Measurements from ENCODE around the gene RCCD1. TPM values are rescaled to one million over a fixed set of nuclear protein-coding genes. Genes with fewer than 3 reads are reported as not detected.

The RCCD1 gene
- total and polyA plus RNA-seq, 9 of the 15 experiments (the other 6 are each of a cell fraction or from before 2014, with no cell fraction given): 11.1 to 51.4 (median 24.7) TPM

DNA sequence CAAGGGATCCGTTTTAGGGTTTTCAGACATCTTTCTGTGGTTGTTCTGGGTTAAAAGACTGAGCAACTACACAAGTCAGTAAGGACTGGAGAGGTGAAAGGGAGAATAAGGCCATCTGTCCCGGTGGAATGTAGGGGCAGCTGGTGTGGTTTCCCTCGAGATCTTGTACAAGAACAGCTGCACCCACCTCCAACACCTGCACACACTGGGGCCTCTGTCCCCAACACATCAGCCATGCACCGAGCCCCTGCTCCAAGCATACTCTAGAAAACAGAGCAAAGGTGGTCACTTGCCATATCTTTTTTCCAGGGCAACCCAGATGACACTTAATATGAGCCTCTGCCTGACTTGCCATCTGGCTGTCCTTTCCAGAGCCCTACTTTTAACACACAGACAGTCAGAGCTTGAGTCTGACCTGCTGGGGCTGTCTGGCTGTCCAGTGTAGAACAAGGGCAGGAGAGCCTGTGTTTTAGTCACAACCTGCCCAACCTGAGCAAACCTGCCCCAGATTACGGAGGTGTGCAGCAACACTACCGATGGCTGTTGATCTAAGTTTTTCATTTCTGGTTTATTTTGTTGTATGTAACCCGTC, 39.4 kb upstream of the RCCD1 start (continued):
- no peak for TF ChIP-seq ELF1 (tag; IDR thresholded peaks at IDR 0.05)
- TF ChIP-seq MIER1 (IDR thresholded peaks at IDR 0.05; ENCODE audit: low read depth): no peak
- TF ChIP-seq CBFA2T2 (conservative IDR thresholded peaks at IDR 0.05): 0 out of 2 replicates have a peak, but pooled peaks have one; percentile 20
- no peak for TF ChIP-seq ZNF707 (CRISPR knock-in tag; conservative IDR thresholded peaks at IDR 0.05)
- no peak for TF ChIP-seq TEAD4 (IDR thresholded peaks at IDR 0.05; ENCODE audit: low read length)
- TF ChIP-seq TEAD4 (CRISPR knock-in tag; IDR thresholded peaks at IDR 0.05; ENCODE audit: borderline replicate concordance): 0 out of 2 replicates have a peak, but pooled peaks have one; percentile 34
- TF ChIP-seq PTRF (tag; IDR thresholded peaks at IDR 0.05): no peak
- TF ChIP-seq, protein P1, sequence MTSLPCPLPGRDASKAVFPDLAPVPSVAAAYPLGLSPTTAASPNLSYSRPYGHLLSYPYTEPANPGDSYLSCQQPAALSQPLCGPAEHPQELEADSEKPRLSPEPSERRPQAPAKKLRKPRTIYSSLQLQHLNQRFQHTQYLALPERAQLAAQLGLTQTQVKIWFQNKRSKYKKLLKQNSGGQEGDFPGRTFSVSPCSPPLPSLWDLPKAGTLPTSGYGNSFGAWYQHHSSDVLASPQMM (CRISPR knock-in tag; IDR thresholded peaks at IDR 0.05): no peak
- TF ChIP-seq, protein P2, sequence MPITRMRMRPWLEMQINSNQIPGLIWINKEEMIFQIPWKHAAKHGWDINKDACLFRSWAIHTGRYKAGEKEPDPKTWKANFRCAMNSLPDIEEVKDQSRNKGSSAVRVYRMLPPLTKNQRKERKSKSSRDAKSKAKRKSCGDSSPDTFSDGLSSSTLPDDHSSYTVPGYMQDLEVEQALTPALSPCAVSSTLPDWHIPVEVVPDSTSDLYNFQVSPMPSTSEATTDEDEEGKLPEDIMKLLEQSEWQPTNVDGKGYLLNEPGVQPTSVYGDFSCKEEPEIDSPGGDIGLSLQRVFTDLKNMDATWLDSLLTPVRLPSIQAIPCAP (CRISPR knock-in tag; IDR thresholded peaks at IDR 0.05; ENCODE audit: borderline replicate concordance): no peak
- TF ChIP-seq SAFB2 (IDR thresholded peaks at IDR 0.05; ENCODE audit: borderline replicate concordance, low read depth, low read length, severe bottlenecking): no peak
- TF ChIP-seq, protein P3, sequence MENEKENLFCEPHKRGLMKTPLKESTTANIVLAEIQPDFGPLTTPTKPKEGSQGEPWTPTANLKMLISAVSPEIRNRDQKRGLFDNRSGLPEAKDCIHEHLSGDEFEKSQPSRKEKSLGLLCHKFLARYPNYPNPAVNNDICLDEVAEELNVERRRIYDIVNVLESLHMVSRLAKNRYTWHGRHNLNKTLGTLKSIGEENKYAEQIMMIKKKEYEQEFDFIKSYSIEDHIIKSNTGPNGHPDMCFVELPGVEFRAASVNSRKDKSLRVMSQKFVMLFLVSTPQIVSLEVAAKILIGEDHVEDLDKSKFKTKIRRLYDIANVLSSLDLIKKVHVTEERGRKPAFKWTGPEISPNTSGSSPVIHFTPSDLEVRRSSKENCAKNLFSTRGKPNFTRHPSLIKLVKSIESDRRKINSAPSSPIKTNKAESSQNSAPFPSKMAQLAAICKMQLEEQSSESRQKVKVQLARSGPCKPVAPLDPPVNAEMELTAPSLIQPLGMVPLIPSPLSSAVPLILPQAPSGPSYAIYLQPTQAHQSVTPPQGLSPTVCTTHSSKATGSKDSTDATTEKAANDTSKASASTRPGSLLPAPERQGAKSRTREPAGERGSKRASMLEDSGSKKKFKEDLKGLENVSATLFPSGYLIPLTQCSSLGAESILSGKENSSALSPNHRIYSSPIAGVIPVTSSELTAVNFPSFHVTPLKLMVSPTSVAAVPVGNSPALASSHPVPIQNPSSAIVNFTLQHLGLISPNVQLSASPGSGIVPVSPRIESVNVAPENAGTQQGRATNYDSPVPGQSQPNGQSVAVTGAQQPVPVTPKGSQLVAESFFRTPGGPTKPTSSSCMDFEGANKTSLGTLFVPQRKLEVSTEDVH (IDR thresholded peaks at IDR 0.05; ENCODE audit: low read depth, partially characterized antibody): no peak
- TF ChIP-seq ZNF583 (CRISPR knock-in tag; IDR thresholded peaks at IDR 0.05): no peak
- no peak for TF ChIP-seq SMAD2 (IDR thresholded peaks at IDR 0.05; ENCODE audit: low read depth, low read length)
- no peak for TF ChIP-seq HCFC1 (IDR thresholded peaks at IDR 0.05; ENCODE audit: low read depth, low read length)
- TF ChIP-seq, protein P4, sequence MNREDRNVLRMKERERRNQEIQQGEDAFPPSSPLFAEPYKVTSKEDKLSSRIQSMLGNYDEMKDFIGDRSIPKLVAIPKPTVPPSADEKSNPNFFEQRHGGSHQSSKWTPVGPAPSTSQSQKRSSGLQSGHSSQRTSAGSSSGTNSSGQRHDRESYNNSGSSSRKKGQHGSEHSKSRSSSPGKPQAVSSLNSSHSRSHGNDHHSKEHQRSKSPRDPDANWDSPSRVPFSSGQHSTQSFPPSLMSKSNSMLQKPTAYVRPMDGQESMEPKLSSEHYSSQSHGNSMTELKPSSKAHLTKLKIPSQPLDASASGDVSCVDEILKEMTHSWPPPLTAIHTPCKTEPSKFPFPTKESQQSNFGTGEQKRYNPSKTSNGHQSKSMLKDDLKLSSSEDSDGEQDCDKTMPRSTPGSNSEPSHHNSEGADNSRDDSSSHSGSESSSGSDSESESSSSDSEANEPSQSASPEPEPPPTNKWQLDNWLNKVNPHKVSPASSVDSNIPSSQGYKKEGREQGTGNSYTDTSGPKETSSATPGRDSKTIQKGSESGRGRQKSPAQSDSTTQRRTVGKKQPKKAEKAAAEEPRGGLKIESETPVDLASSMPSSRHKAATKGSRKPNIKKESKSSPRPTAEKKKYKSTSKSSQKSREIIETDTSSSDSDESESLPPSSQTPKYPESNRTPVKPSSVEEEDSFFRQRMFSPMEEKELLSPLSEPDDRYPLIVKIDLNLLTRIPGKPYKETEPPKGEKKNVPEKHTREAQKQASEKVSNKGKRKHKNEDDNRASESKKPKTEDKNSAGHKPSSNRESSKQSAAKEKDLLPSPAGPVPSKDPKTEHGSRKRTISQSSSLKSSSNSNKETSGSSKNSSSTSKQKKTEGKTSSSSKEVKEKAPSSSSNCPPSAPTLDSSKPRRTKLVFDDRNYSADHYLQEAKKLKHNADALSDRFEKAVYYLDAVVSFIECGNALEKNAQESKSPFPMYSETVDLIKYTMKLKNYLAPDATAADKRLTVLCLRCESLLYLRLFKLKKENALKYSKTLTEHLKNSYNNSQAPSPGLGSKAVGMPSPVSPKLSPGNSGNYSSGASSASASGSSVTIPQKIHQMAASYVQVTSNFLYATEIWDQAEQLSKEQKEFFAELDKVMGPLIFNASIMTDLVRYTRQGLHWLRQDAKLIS (CRISPR knock-in tag; IDR thresholded peaks at IDR 0.05): peak; percentile 37; the same call in 1 of the 2 replicates

Measured in K562 (cell line).